Neural cell (in vitro differentiated cells): ENCODE data around the gene PAX3. TPM values are rescaled to one million over a fixed set of nuclear protein-coding genes. Genes with fewer than 3 reads are reported as not detected.

Experiments
- H2AFZ ChIP-seq: fragments of 200-600, 300-800 bp; sonication (generic), shearing (Covaris generic); 2 replicates; pipeline ENCODE4 v1.6.0; 2014; ENCODE audit warnings: low read depth, mild to moderate bottlenecking, antibody characterized with exemption, low read length, moderate library complexity
- H3F3A ChIP-seq: fragments of 200-600 bp; shearing (Covaris generic); 2 replicates; pipeline ENCODE4 v1.6.1; 2016; ENCODE audit warnings: mild to moderate bottlenecking, moderate library complexity, mixed read lengths, antibody characterized with exemption, low read length; ENCODE audit not compliant: insufficient read depth, poor library complexity, severe bottlenecking
- H3K27ac ChIP-seq: fragments of 200-600, 300-800 bp; sonication (generic), shearing (Covaris generic); 2 replicates; pipeline ENCODE4 v1.5.1; 2014; ENCODE audit warnings: mild to moderate bottlenecking, low read length, moderate library complexity
- H3K27me3 ChIP-seq: fragments of 300-800, 200-600 bp; sonication (generic), shearing (Covaris generic); 2 replicates; pipeline ENCODE4 v1.6.0; 2014; ENCODE audit warnings: mild to moderate bottlenecking, low read depth, low read length, moderate library complexity; ENCODE audit not compliant: insufficient read depth
- H3K36me3 ChIP-seq: fragments of 300-800, 200-600 bp; sonication (generic), shearing (Covaris generic); 2 replicates; pipeline ENCODE4 v1.5.1; 2014; ENCODE audit warnings: mild to moderate bottlenecking, antibody characterized with exemption, low read length, moderate library complexity; ENCODE audit not compliant: insufficient read depth
- H3K4me2 ChIP-seq: fragments of 300-800, 200-600 bp; sonication (generic), shearing (Covaris generic); 2 replicates; pipeline ENCODE4 v1.6.0; 2014; ENCODE audit warnings: mild to moderate bottlenecking, low read length
- H3K4me3 ChIP-seq: fragments of 300-800, 200-600 bp; sonication (generic), shearing (Covaris generic); 2 replicates; pipeline ENCODE4 v1.5.1; 2014; ENCODE audit warnings: mild to moderate bottlenecking, low read length, moderate library complexity
- H3K79me2 ChIP-seq: fragments of 200-600 bp; shearing (Covaris generic); replicated peaks from 2 replicates; pipeline ENCODE4 v1.6.0; 2014; ENCODE audit warnings: mild to moderate bottlenecking, low read length, moderate library complexity; ENCODE audit not compliant: insufficient read depth
- H3K9ac ChIP-seq: fragments of 300-800, 200-600 bp; sonication (generic), shearing (Covaris generic); 2 replicates; pipeline ENCODE4 v1.6.1; 2016; ENCODE audit warnings: mild to moderate bottlenecking, low read length, mixed read lengths
- H3K9me2 ChIP-seq: fragments of 200-600 bp; shearing (Covaris generic); 2 replicates; pipeline ENCODE4 v1.6.1; 2016; ENCODE audit warnings: mild to moderate bottlenecking, low read length, mixed read lengths; ENCODE audit not compliant: insufficient read depth
- H3K9me3 ChIP-seq: fragments of 200-600, 300-800 bp; sonication (generic), shearing (Covaris generic); 2 replicates; pipeline ENCODE4 v1.6.1; 2016; ENCODE audit warnings: mild to moderate bottlenecking, mixed run types, low read length, moderate library complexity, mixed read lengths
- H4K20me1 ChIP-seq: fragments of 200-600 bp; shearing (Covaris generic); 2 replicates; pipeline ENCODE4 v1.6.1; 2016; ENCODE audit warnings: mild to moderate bottlenecking, mixed run types; ENCODE audit not compliant: insufficient read depth
- EP300 ChIP-seq: fragments of 450-650 bp; conservative IDR thresholded peaks from 2 replicates; pipeline ENCODE4 v1.6.1; 2014; ENCODE audit warnings: antibody characterized with exemption, mild to moderate bottlenecking, moderate library complexity; ENCODE audit not compliant: poor library complexity, severe bottlenecking
- EZH2 ChIP-seq: fragments of 200-600, 300-800 bp; shearing (Covaris generic), sonication (generic); IDR thresholded peaks from 2 replicates; pipeline ENCODE4 v1.6.1; 2014; ENCODE audit warnings: antibody characterized with exemption, low read length, borderline replicate concordance, mild to moderate bottlenecking; ENCODE audit not compliant: insufficient read depth, poor library complexity, severe bottlenecking
- MXI1 ChIP-seq: fragments of 450-650 bp; conservative IDR thresholded peaks from 2 replicates; pipeline ENCODE4 v1.6.1; 2014; ENCODE audit warnings: antibody characterized with exemption, mild to moderate bottlenecking; ENCODE audit not compliant: poor library complexity, severe bottlenecking
- REST ChIP-seq: IDR thresholded peaks from 2 replicates; pipeline ENCODE4 v1.6.1; 2012; ENCODE audit warnings: borderline replicate concordance
- SMC3 ChIP-seq: fragments of 450-650 bp; conservative IDR thresholded peaks from 2 replicates; pipeline ENCODE4 v1.6.1; 2014; ENCODE audit warnings: antibody characterized with exemption, mild to moderate bottlenecking, moderate library complexity; ENCODE audit not compliant: poor library complexity
- polyA plus RNA-seq: library from polyadenylated mRNA; depleted of rRNA; stranded (reverse); fragments of >200 nt; gene quantifications from 2 replicates; pipeline ENCODE4 v1.2.3, GENCODE V29; 2014

Gene PAX3
- polyA plus RNA-seq, 1 donor from 2014 or later, result not detected

GRCh38 chr2:222290736-222291484 is 7.9 kb downstream of the PAX3 start:
- Histone ChIP-seq H3K79me2 (no peaks in the 10 kb centered on the region), H3K4me2 (no peak overlapping the region), H3K27ac (no peak overlapping the region), H4K20me1 (no peaks in the 10 kb centered on the region), H3K9me2 (no peaks in the 10 kb centered on the region), H3F3A (no peaks in the 10 kb centered on the region), H3K36me3 (no peaks in the 10 kb centered on the region), H2AFZ (no peak overlapping the region), H3K9ac (no peak overlapping the region), H3K27me3 (peaks cover 100% of the 10 kb centered on the region), H3K4me3 (peak overlapping the region; percentile 44), H3K9me3 (no peaks in the 10 kb centered on the region)
- TF ChIP-seq EP300, result no peak
- TF ChIP-seq EZH2, result peak; percentile 29

GRCh38 chr2:222290401-222290735 is 8.4 kb downstream of the PAX3 start:
- no peak overlapping the region for H3K4me3 ChIP-seq

More at GRCh38 chr2:222290401-222290735, 8.4 kb downstream of the PAX3 start:
- TF ChIP-seq EZH2 (no peak), REST (no peak), MXI1 (no peak), SMC3 (no peak), EP300 (no peak)
- Histone ChIP-seq H3K9me3 (no peaks in the 10 kb centered on the region), H4K20me1 (no peaks in the 10 kb centered on the region), H3K4me2 (no peak overlapping the region), H3K27me3 (peaks cover 100% of the 10 kb centered on the region), H2AFZ (no peak overlapping the region), H3F3A (no peaks in the 10 kb centered on the region), H3K9me2 (no peaks in the 10 kb centered on the region), H3K27ac (no peak overlapping the region), H3K36me3 (no peaks in the 10 kb centered on the region), H3K9ac (no peak overlapping the region), H3K79me2 (no peaks in the 10 kb centered on the region)
